ENCODE results near the gene NOTCH2.

The NOTCH2 gene

DNA sequence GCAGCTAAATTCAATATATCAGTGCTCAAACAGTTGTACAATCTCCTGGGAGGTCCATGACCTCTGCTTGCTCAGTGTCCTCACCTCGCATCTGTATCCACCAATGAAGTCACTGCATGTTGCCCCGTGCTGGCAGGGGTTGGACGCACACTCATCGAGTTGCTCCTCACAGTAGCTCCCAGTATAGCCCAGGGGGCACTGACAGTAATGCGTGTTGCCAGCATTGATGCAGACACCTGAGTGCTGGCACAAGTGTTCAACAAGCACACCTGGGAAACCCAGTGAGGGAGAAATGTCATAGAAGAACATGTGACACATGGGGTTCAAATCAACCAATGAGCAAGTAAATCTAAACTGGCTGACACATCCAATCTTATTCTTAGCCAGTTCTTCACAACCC lies 132.3 kb downstream of the NOTCH2 start:
- no peak for DNase-seq

GRCh38 chr1:119935915-119936314 lies 133.5 kb downstream of the NOTCH2 start:
- no peak for DNase-seq

DNA sequence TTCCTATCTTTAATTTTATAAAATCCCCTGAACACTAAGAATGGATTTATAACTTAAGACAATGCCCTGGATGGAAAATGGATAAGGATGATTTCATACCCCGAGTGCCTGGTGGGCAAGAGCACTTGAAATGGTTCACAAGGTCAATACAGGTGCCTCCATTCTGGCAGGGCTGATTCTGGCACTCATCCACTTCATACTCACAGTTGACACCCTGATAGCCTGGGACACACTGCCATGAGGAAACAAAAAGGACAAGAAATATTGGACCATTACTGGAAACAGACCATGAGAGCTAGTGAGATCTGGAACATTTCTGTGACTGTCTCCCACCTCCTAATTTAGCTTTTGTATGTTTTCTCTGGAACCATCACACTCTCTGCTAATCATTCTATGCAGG lies 134.1 kb downstream of the NOTCH2 start:
- no peak for DNase-seq

GRCh38 chr1:119933397-119933796 lies 136.1 kb downstream of the NOTCH2 start:
- DNase-seq = no peak

- no peak for DNase-seq
Measured at GRCh38 chr1:119929643-119930315, 139.7 kb downstream of the NOTCH2 start.

DNA sequence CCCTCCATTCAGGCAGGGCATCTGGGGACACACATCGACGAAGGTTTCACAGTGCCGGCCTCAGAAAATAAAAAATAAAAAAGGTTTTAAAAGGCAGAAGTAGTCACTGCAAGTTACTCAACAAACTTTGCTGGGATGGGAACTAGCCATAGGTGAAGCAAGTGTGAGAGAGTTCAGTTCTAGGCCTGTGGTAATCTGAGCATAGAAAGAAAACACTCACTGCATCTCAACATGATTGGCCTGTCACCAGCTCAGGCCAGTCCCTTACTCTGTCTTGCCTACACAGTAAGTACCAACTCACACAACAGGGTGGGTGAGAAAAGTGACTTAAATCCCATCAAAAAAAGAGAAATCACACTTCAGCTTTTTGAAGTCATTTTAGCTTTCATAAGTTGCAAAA lies 142.9 kb downstream of the NOTCH2 start:
- no peak for DNase-seq

GRCh38 chr1:119924948-119925898 lies 144.2 kb downstream of the NOTCH2 start:
- no peak for DNase-seq

DNA sequence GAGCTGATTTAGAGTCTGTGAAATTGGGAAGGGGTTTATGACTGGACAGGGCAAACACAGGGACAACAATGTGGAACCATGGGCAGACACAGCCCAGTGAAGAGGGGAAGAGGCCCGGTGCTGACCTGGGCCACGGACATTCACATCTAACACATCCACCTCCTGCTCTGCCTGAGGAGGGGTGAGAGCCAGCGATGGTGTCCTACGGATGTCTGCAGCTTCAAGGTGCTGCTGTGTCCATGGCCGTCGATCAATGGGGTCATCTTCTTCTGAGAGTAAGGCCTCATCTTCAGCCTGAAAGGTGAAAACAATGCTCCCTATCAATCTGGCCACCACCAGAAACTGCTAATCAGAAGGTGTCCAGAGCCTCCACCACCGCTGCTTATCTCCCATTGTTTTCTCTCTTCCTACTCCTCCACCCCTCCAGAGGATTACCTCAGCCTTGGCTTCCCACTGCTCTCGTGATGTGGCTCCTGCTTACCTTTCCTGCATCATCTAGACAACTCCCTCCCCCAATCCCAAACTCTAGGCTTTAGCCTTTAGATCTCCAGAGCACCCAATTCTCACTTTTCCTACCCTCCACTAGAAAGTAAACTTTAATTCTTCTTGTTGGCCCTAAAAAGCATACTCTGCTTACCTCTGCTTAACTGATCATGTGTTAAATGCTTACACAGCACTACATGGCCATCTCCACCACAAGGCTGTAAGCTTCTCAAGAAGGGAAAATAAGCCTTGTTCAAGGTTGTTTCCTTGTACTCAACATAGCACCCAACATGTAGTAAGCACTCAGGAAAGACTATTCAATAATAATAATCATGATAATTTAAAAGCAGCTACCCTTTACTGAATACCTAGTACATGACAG lies 149.1 kb downstream of the NOTCH2 start:
- no peak for DNase-seq

- DNase-seq = no peak
Measured at GRCh38 chr1:119919241-119919640, 150.2 kb downstream of the NOTCH2 start.

- no peak for DNase-seq
Measured at GRCh38 chr1:119918301-119918700, 151.2 kb downstream of the NOTCH2 start.

GRCh38 chr1:119917304-119918055 lies 152.0 kb downstream of the NOTCH2 start:
- DNase-seq = no peak

DNA sequence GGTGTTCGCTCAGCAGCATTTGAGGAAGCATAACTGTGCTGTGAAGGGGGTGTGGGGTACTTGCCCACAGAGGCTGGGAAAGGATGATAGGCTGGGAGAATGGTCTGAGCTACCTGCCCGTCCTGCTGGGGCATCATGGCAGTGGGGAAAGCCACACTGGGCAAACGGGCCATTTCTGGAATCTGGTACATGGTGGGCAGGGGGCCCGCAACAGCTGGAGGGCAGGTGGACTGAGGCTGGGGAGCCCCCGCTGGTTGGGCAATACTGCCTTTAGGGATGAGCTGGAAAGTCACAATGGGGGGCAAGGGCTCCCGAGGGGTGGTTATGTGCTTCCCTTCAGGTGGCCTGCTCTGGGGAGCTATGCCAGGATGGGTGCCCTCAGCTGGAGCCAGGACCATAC lies 153.9 kb downstream of the NOTCH2 start:
- DNase-seq = no peak

GRCh38 chr1:119914071-119914470 lies 155.4 kb downstream of the NOTCH2 start:
- DNase-seq = no peak

- DNase-seq = no peak
Measured at GRCh38 chr1:119912963-119913362, 156.5 kb downstream of the NOTCH2 start.

GRCh38 chr1:119911775-119912174 lies 157.7 kb downstream of the NOTCH2 start:
- DNase-seq = no peak

DNA sequence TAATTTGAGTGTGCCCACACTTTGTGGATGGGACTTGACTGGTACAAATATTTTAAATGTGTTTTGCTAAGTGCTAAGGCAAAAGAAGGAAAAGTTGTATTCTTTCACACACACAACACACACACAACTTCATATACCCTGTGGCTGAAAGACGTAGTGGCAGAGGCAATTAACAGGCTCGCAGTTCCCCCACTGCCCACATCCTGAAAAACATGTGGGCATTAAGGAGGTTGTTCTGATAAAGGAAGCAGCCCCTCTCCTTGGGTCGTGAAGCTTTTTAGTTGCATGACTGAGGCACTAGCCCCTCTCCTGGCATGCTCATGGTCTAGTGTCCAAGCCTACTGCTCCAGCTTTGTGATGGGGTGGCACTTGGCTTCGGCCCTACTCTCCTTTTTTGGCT lies 158.8 kb downstream of the NOTCH2 start:
- no peak for DNase-seq

DNA sequence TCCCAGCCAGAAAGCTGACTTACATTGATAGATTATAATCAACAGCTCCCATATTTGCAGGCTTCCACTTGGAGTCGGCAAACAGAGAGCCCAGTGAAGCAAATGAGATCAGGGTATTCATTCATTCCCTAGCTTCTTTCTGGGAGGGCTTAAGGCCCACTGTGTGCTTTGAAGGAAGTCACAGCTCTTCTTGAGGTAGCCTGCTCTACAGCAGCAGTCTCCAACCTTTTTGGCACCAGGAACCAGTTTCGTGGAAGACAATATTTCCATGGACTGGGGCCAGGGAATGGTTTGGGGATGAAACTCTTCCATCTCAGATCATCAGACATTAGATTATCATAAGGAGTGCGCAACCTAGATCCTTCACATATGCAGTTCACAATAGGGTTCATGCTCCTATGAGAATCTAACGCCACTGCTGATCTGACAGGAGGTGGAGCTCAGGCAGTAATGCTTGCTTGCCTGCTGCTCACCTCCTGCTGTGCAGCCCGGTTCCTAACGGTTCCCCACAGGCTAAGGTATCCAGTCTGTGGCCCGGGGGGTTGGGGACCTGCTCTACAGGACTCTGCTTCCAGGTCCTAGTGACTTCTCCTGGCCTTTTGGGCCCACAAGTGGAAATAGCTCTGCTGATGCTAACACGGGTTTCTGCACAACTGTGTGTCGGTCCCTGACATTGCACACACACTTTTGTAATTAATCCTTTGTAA lies 159.4 kb downstream of the NOTCH2 start:
- no peak for DNase-seq

GRCh38 chr1:119908661-119909060 lies 160.8 kb downstream of the NOTCH2 start:
- DNase-seq = no peak

GRCh38 chr1:119906927-119907652 lies 162.4 kb downstream of the NOTCH2 start:
- no peak for DNase-seq

GRCh38 chr1:119903443-119903835 lies 166.0 kb downstream of the NOTCH2 start:
- DNase-seq = no peak

GRCh38 chr1:119902775-119903442 lies 166.6 kb downstream of the NOTCH2 start:
- no peak for DNase-seq
